GM23338 (cell line): ENCODE data around the gene MROH2B. TPM values are rescaled to one million over a fixed set of nuclear protein-coding genes. Genes with fewer than 3 reads are reported as not detected.

Experiments used
- ATAC-seq: fragments of 200-7000 bp; cut with Tn5 transposase; 3 replicates; pipeline ENCODE4 v1.9.1; 2020
- DNase-seq: peaks from one replicate; pipeline ENCODE4 v3.0.0-alpha.2; 2015; ENCODE audit warnings: low spot score
- H2AFZ ChIP-seq: fragments of 200-600 bp; sonication (generic); 2 replicates; pipeline ENCODE4 v1.8.0; 2016; ENCODE audit warnings: antibody characterized with exemption, mild to moderate bottlenecking, moderate library complexity
- H3F3A ChIP-seq: fragments of 200-600 bp; sonication (generic); replicated peaks from 2 replicates; pipeline ENCODE4 v1.8.0; 2017; ENCODE audit warnings: antibody characterized with exemption, mixed run types, low read depth
- H3K27ac ChIP-seq: fragments of 200-600 bp; sonication (generic); 2 replicates; pipeline ENCODE4 v1.6.1; 2016; ENCODE audit warnings: low read depth
- H3K27me3 ChIP-seq: fragments of 200-600 bp; sonication (generic); 2 replicates; pipeline ENCODE4 v1.8.0; 2016; ENCODE audit warnings: mild to moderate bottlenecking, mixed run types, moderate library complexity; ENCODE audit not compliant: insufficient read depth
- H3K36me3 ChIP-seq: fragments of 200-600 bp; sonication (generic); 2 replicates; pipeline ENCODE4 v1.8.0; 2016; ENCODE audit warnings: mild to moderate bottlenecking; ENCODE audit not compliant: insufficient read depth
- H3K4me1 ChIP-seq: fragments of 200-600 bp; sonication (generic); 2 replicates; pipeline ENCODE4 v1.8.0; 2016; ENCODE audit warnings: mild to moderate bottlenecking, moderate library complexity; ENCODE audit not compliant: insufficient read depth
- H3K4me2 ChIP-seq: fragments of 200-600 bp; sonication (generic); 2 replicates; pipeline ENCODE4 v1.7.1; 2017; ENCODE audit warnings: mixed run types
- H3K4me3 ChIP-seq: fragments of 200-600 bp; sonication (generic); 2 replicates; pipeline ENCODE4 v1.6.1; 2016; ENCODE audit warnings: mixed run types
- H3K79me2 ChIP-seq: fragments of 200-600 bp; sonication (generic); replicated peaks from 2 replicates; pipeline ENCODE4 v1.8.0; 2017; ENCODE audit warnings: mild to moderate bottlenecking; ENCODE audit not compliant: insufficient read depth
- H3K9me2 ChIP-seq: fragments of 200-600 bp; sonication (generic); 2 replicates; pipeline ENCODE4 v1.8.0; 2017; ENCODE audit not compliant: insufficient read depth
- H4K20me1 ChIP-seq: fragments of 200-600 bp; sonication (generic); replicated peaks from 2 replicates; pipeline ENCODE4 v1.8.0; 2017; ENCODE audit warnings: mild to moderate bottlenecking; ENCODE audit not compliant: insufficient read depth
- H3K27ac Mint-ChIP-seq: 2 replicates; pipeline ENCODE4 v1.8.0; 2020; ENCODE audit warnings: inconsistent platforms, mild to moderate bottlenecking, moderate library complexity, mixed read lengths
- H3K27me3 Mint-ChIP-seq: 3 replicates; pipeline ENCODE4 v1.8.0; 2022; ENCODE audit warnings: low read depth, mild to moderate bottlenecking, moderate library complexity, mixed read lengths, inconsistent platforms; ENCODE audit not compliant: insufficient read depth, poor library complexity
- H3K36me3 Mint-ChIP-seq: 3 replicates; pipeline ENCODE4 v1.8.0; 2021; ENCODE audit warnings: low read depth, mild to moderate bottlenecking, inconsistent platforms, moderate library complexity, mixed read lengths
- H3K4me1 Mint-ChIP-seq: 3 replicates; pipeline ENCODE4 v1.8.0; 2020; ENCODE audit warnings: mild to moderate bottlenecking, inconsistent platforms, mixed read lengths
- H3K4me3 Mint-ChIP-seq: 3 replicates; pipeline ENCODE4 v1.8.0; 2021; ENCODE audit warnings: moderate library complexity, mild to moderate bottlenecking, inconsistent platforms, mixed read lengths
- H3K9me3 Mint-ChIP-seq: 3 replicates; pipeline ENCODE4 v1.8.0; 2020; ENCODE audit warnings: moderate library complexity, mild to moderate bottlenecking, inconsistent platforms, mixed read lengths
- CREB1 ChIP-seq: fragments of 250-450 bp; sonication (Bioruptor Pico); IDR thresholded peaks from 2 replicates; pipeline ENCODE4 v1.5.0; 2020; ENCODE audit warnings: low read depth, mild to moderate bottlenecking, moderate library complexity
- CTCF ChIP-seq, 2 experiments: fragments of 200-600 bp in 1 of 2; sonication (generic) in 1 of 2; conservative IDR thresholded peaks; 2 replicates each; pipeline versions ENCODE4 v1.5.1 to v1.6.1; 2016 to 2017; ENCODE audit warnings: antibody characterized with exemption in 2 of 2, low read depth in 2 of 2, mild to moderate bottlenecking in 2 of 2, moderate library complexity in 1 of 2
- ETS1 ChIP-seq: IDR thresholded peaks from 2 replicates; pipeline ENCODE4 v1.6.1; 2016; ENCODE audit warnings: antibody characterized with exemption
- EZH2phosphoT487 ChIP-seq: fragments of 200-600 bp; sonication (generic); IDR thresholded peaks from one replicate; pipeline ENCODE4 v1.8.1; 2018; ENCODE audit warnings: antibody characterized with exemption; ENCODE audit not compliant: unreplicated experiment
- POLR2AphosphoS5 ChIP-seq: IDR thresholded peaks from 2 replicates; pipeline ENCODE4 v1.6.1; 2016; ENCODE audit warnings: antibody characterized with exemption, low read depth
- REST ChIP-seq: IDR thresholded peaks from one replicate; pipeline ENCODE4 v1.6.1; 2018; ENCODE audit warnings: antibody characterized with exemption; ENCODE audit not compliant: unreplicated experiment
- STAT1 ChIP-seq: IDR thresholded peaks from one replicate; pipeline ENCODE4 v1.6.1; 2016; ENCODE audit warnings: antibody characterized with exemption; ENCODE audit not compliant: unreplicated experiment
- ZNF114 ChIP-seq: fragments of 250-450 bp; sonication (Bioruptor Pico); IDR thresholded peaks from 2 replicates; pipeline ENCODE4 v1.5.0; 2020; ENCODE audit warnings: mild to moderate bottlenecking, moderate library complexity
- ZNF331 ChIP-seq: fragments of 250-450 bp; sonication (Bioruptor Pico); IDR thresholded peaks from 2 replicates; pipeline ENCODE4 v1.5.0; 2020; ENCODE audit warnings: low read depth, mild to moderate bottlenecking, moderate library complexity
- ZNF462 ChIP-seq: fragments of 250-450 bp; sonication (Bioruptor Pico); IDR thresholded peaks from 2 replicates; pipeline ENCODE4 v1.5.0; 2020; ENCODE audit warnings: mild to moderate bottlenecking, moderate library complexity
- polyA plus RNA-seq: library from polyadenylated mRNA; unstranded; fragments of >200 nt; fragmentation: Nextera tagmentation; extraction: Ambion mirVana; gene quantifications from 2 replicates; pipeline ENCODE4 v1.2.1, GENCODE V29; 2016
- total RNA-seq: library from RNA; depleted of rRNA; stranded (reverse); fragments of >200 nt; shearing (Covaris generic); gene quantifications from 2 replicates; pipeline ENCODE4 v1.2.3, GENCODE V29; 2014

Gene MROH2B
- total and polyA plus RNA-seq, 2 experiments from 2014 or later, result not detected

GRCh38 chr5:40999142-40999541, 72.0 kb downstream of the MROH2B start (continued):
- TF ChIP-seq ETS1 (no peak), POLR2AphosphoS5 (no peak), CTCF (conservative IDR thresholded peaks at IDR 0.05; ENCODE audit: low read depth in 2 of 2) (no peak)

- H3K4me3 ChIP-seq, result no peak overlapping the region
- H3K27ac ChIP-seq, result no peak overlapping the region
- Mint-ChIP-seq H3K4me3 (no peak overlapping the region), H3K27ac (no peak overlapping the region), H3K4me1 (no peaks in the 10 kb centered on the region), H3K27me3 (no peaks in the 10 kb centered on the region), H3K9me3 (no peaks in the 10 kb centered on the region; the same call in 2 of the 3 replicates), H3K36me3 (no peaks in the 10 kb centered on the region)
- H3F3A ChIP-seq, result no peaks in the 10 kb centered on the region
- H3K36me3 ChIP-seq, result no peaks in the 10 kb centered on the region
- no peaks in the 10 kb centered on the region for H3K79me2 ChIP-seq
- no peaks in the 10 kb centered on the region for H3K4me1 ChIP-seq
- no peak overlapping the region for H2AFZ ChIP-seq
- no peak overlapping the region for H3K4me2 ChIP-seq
- TF ChIP-seq STAT1 (no peak), REST (no peak), EZH2phosphoT487 (no peak), POLR2AphosphoS5 (no peak), ZNF331 (no peak), CREB1 (CRISPR knock-in tag) (no peak), ZNF462 (CRISPR knock-in tag) (no peak), ZNF114 (no peak)
- H3K9me2 ChIP-seq, result no peaks in the 10 kb centered on the region
- no peaks in the 10 kb centered on the region for H4K20me1 ChIP-seq
- no peaks in the 10 kb centered on the region for H3K27me3 ChIP-seq
- no peak for ATAC-seq
- no peak for DNase-seq
These were observed 75.1 kb downstream of the MROH2B start for GRCh38 chr5:40995801-40996586.
